Measurements from ENCODE around the gene SLC7A4.
"Not testable (repeated sequence)": the region's sequence is repeated elsewhere in the genome, so short reads cannot be mapped to it uniquely, and the experiment has no call there.

SLC7A4 gene

DNA sequence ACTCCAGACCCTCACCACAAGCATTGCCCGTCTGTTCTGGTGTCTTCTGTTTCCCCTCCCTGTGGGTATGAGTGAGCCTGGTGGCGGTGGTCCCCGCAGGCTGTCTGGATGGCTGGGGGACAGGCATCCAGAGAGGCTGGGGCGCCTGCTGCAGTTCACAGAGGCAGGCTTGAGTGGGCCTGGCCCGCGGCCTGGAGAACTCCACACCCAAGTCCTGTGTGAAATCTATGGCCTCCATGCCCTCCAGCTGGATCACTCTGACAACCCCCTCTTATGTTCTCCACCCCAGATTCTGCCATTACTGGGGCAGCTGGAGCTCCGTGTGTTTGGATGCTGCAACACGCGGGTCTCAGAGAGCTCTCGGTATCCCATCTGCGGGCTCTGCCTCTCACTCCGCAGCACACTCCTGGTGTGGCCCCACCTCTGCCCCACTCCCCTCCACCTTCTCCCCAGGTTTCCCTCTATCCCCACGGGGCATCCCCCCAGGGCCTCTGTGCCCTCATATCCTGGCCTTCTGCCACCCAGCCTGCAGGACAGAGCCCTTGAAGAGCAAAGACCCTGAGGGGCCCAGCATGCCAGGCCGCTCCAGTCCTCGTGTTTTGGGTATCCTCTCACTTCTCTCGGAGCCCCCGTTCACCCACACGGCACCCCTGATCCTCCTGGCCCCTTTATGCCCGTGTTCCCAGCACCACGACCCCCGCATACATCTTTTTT lies 44.7 kb upstream of the SLC7A4 start:
- TF ChIP-seq, protein P1, sequence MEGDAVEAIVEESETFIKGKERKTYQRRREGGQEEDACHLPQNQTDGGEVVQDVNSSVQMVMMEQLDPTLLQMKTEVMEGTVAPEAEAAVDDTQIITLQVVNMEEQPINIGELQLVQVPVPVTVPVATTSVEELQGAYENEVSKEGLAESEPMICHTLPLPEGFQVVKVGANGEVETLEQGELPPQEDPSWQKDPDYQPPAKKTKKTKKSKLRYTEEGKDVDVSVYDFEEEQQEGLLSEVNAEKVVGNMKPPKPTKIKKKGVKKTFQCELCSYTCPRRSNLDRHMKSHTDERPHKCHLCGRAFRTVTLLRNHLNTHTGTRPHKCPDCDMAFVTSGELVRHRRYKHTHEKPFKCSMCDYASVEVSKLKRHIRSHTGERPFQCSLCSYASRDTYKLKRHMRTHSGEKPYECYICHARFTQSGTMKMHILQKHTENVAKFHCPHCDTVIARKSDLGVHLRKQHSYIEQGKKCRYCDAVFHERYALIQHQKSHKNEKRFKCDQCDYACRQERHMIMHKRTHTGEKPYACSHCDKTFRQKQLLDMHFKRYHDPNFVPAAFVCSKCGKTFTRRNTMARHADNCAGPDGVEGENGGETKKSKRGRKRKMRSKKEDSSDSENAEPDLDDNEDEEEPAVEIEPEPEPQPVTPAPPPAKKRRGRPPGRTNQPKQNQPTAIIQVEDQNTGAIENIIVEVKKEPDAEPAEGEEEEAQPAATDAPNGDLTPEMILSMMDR (IDR thresholded peaks at IDR 0.05; ENCODE audit: borderline replicate concordance, control extremely low read depth, extremely low read depth, insufficient read depth, missing control alignments), result no peak
- in situ Hi-C loops (cut with MboI; ENCODE audit: low sequenced_read_pairs, unreplicated experiment), result no loop called here
- no peak for DNase-seq (ENCODE audit: low spot score)

DNA sequence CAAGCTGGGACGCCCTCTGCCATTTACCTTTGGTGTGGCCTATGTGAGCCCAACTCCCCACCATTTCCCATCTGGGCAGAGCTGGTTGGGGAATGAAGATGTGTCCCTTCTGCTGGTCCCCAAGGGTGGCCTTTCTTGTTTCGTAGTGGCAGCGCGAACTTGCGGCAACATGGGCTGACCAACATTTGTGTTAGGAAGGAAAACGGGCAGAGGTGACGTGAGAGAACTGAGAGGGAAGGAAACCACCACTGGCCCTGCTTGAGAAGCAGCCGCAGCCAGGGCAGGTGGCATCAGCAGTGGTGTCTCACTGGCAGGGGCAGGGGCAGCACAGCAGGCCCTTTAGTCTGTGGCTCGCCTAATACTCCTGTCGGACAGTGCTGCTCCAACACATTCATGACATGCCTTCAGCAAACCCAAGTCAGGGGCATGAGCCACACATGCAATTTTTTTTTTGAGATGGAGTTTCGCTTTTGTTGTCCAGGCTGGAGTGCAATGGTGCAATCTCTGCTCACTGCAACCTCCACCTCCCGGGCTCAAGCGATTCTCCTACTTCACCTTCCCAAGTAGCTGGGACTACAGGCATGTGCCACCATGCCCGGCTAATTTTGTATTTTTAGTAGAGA lies 43.3 kb upstream of the SLC7A4 start:
- in situ Hi-C loops (cut with MboI; ENCODE audit: low sequenced_read_pairs, unreplicated experiment), result no loop called here
- DNase-seq (ENCODE audit: low spot score), result no peak
- TF ChIP-seq, protein P1 (IDR thresholded peaks at IDR 0.05; ENCODE audit: borderline replicate concordance, control extremely low read depth, extremely low read depth, insufficient read depth, missing control alignments), result no peak

DNA sequence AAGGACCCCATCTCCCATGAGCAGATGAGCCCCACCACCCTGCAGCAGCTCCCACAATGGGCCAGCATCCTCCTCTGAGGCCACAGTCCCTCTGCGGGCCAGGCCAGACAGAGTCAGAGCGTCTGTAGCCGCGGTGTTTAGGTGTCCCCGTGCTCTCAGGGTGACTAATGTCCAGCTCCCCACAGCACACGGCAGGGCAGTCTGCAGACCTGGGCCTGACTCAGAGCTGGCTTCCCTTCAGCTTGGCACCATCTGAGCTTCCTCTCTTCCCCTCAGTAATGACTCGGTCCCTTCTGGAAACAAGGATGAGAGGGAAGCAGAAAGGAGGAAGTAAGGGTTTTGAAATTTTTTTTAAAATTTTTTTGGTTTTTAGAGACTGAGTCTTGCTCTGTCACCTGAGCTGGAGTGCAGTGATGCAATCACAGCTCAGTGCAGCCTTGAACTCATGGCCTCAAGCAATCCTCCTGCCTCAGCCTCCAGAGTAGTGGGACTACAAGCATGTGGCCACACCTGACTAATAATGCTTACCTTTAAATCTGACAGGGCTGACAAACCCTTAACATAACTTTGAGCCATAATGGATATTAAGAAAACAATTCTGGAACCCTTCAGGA lies 41.8 kb upstream of the SLC7A4 start:
- DNase-seq (ENCODE audit: low spot score), result no peak
- TF ChIP-seq, protein P1 (IDR thresholded peaks at IDR 0.05; ENCODE audit: borderline replicate concordance, control extremely low read depth, extremely low read depth, insufficient read depth, missing control alignments), result no peak
- in situ Hi-C loops (cut with MboI; ENCODE audit: low sequenced_read_pairs, unreplicated experiment), result no loop called here

DNA sequence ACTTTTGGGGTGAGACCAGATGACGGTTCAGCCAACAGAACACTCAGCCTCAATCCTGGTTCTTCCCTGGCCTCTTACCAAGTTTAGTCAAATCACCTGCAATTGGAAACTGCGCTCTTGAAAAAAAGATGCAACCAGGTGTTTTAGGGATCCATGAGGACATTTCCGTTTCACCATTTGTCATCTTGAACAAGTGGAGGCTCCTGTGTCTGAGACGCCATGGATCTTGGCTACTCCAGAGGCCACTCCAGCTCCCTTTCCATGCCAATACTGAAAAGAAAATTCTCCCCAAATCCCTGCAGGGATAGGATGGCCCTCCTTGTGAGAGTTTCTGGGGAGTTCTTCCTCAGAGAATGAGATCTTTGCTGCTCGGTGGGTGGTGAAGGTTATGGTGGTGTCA lies 41.1 kb upstream of the SLC7A4 start:
- TF ChIP-seq, protein P1 (IDR thresholded peaks at IDR 0.05; ENCODE audit: borderline replicate concordance, control extremely low read depth, extremely low read depth, insufficient read depth, missing control alignments), result no peak
- in situ Hi-C loops (cut with MboI; ENCODE audit: low sequenced_read_pairs, unreplicated experiment), result no loop called here

DNA sequence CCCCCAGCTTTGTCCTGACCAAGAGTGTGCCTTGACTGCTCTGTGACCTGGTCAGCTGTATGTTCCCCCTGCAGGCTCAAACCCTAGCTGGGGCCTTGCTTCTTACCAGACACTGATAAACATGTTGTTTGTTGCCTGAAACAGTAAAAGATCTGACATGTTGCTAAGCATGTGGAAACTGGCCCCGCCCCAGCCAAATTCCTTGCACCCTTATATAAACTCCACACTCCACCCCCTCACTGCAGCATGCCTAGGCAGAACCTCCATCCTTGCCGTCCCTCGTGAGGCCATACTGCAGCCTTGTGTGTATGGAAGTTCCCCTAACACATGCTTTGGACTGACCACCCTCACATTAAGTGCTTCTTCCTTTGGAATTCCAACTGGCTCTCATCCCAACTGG lies 40.7 kb upstream of the SLC7A4 start:
- DNase-seq (ENCODE audit: low spot score), result no peak
- TF ChIP-seq, protein P1 (IDR thresholded peaks at IDR 0.05; ENCODE audit: borderline replicate concordance, control extremely low read depth, extremely low read depth, insufficient read depth, missing control alignments), result no peak
- in situ Hi-C loops (cut with MboI; ENCODE audit: low sequenced_read_pairs, unreplicated experiment), result no loop called here

More for the DNA sequence above, 41.1 kb upstream of the SLC7A4 start:
- DNase-seq (ENCODE audit: low spot score), result no peak

DNA sequence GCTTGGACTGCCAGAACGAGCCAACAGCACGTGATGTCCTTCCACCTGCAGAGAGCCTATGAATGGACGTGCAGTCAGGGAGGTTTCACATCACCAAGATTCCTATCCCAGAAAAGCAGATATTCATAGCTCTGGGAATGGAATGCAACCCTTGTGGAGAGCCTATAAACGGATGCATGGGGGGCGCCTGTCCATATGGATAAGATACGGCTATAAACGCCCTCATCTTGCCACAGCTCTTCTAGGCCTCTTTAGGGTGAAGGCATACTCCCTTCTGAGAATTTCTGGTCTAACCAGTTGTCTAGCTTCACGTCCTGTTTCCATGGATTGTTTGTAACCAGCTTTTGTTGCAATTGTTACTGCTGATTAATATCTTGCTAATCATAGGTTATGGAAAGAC lies 39.4 kb upstream of the SLC7A4 start:
- in situ Hi-C loops (cut with MboI; ENCODE audit: low sequenced_read_pairs, unreplicated experiment); DNase-seq (ENCODE audit: low spot score): not testable (repeated sequence)
